ENCODE measurements around the gene MED7. TPM values are rescaled to one million over a fixed set of nuclear protein-coding genes. Genes with fewer than 3 reads are reported as not detected.

MED7 gene
- total and polyA plus RNA-seq, 2 donors (not counting 1 experiment from before 2014, with no cell fraction given): 5.8 to 21.4 TPM

- no peaks in the 10 kb centered on the region for H3K27me3 Mint-ChIP-seq
- DNase-seq: no peak
- no peak overlapping the region for H2AFZ ChIP-seq (ENCODE audit: insufficient read depth, low read depth, low read length, poor library complexity, severe bottlenecking)
- H3K4me3 ChIP-seq (ENCODE audit: control extremely low read depth in 1 of 5, extremely low read depth in 1 of 5, insufficient read depth in 1 of 5, low read depth in 2 of 5, low read length in 4 of 5): no peak overlapping the region
- intact Hi-C loops (cut with micrococcal nuclease): no loop called here
- no peak for ATAC-seq (ENCODE audit: low read depth)
- no peaks in the 10 kb centered on the region for H3K36me3 ChIP-seq (replicated peaks in 1 of 2; ENCODE audit: control extremely low read depth in 1 of 2, control insufficient read depth in 1 of 2, extremely low read depth in 1 of 2, insufficient read depth in 2 of 2, low read length in 1 of 2)
- no peaks in the 10 kb centered on the region for H3K9me3 Mint-ChIP-seq (ENCODE audit: insufficient read depth)
- ChIA-PET POLR2A (no interaction called here), CTCF (no interaction called here)
- H3K79me2 ChIP-seq (ENCODE audit: control insufficient read depth, insufficient read depth, low read length): no peaks in the 10 kb centered on the region
- H3K4me1 Mint-ChIP-seq: peaks cover 4% of the 10 kb centered on the region
- TF ChIP-seq EZH2 (IDR thresholded peaks at IDR 0.05; ENCODE audit: borderline replicate concordance, insufficient read depth, low read depth, low read length, poor library complexity, severe bottlenecking): no peak
- no peak for TF ChIP-seq CTCF (IDR thresholded peaks at IDR 0.05)
- H3K4me3 Mint-ChIP-seq: no peak overlapping the region
- no peaks in the 10 kb centered on the region for H4K20me1 ChIP-seq (ENCODE audit: control insufficient read depth, insufficient read depth, low read length, poor library complexity, severe bottlenecking)
- H3K4me2 ChIP-seq (replicated peaks; ENCODE audit: low read depth, low read length, poor library complexity, severe bottlenecking): no peak overlapping the region
- no peak overlapping the region for H3K27ac ChIP-seq (ENCODE audit: low read length in 2 of 2)
- H3K27ac Mint-ChIP-seq: no peak overlapping the region
- WGBS (ENCODE audit: insufficient coverage): 100% methylated on average over 1 of the region's 3 CpGs
- no peaks in the 10 kb centered on the region for H3K9me3 ChIP-seq (ENCODE audit: control extremely low read depth in 1 of 3, control insufficient read depth in 2 of 3, insufficient read depth in 1 of 3, low read length in 2 of 3)
- no peak overlapping the region for H3K9ac ChIP-seq (ENCODE audit: low read length)
- no peaks in the 10 kb centered on the region for H3K4me1 ChIP-seq (ENCODE audit: control insufficient read depth in 2 of 2, insufficient read depth in 2 of 2, low read length in 2 of 2)
- no peaks in the 10 kb centered on the region for H3K27me3 ChIP-seq (replicated peaks in 1 of 4; ENCODE audit: control extremely low read depth in 1 of 4, control insufficient read depth in 3 of 4, insufficient read depth in 4 of 4, low read length in 3 of 4)
Measured at GRCh38 chr5:157178966-157179365, 36.3 kb upstream of the MED7 start.

- Mint-ChIP-seq H3K9me3 (ENCODE audit: insufficient read depth) (no peaks in the 10 kb centered on the region), H3K4me3 (no peak overlapping the region), H3K4me1 (peaks cover 7% of the 10 kb centered on the region), H3K27me3 (no peaks in the 10 kb centered on the region), H3K27ac (no peak overlapping the region)
- Histone ChIP-seq H3K36me3 (replicated peaks in 1 of 2; ENCODE audit: control extremely low read depth in 1 of 2, control insufficient read depth in 1 of 2, extremely low read depth in 1 of 2, insufficient read depth in 2 of 2, low read length in 1 of 2) (no peaks in the 10 kb centered on the region), H3K4me3 (ENCODE audit: control extremely low read depth in 1 of 5, extremely low read depth in 1 of 5, insufficient read depth in 1 of 5, low read depth in 2 of 5, low read length in 4 of 5) (no peak overlapping the region), H3K9ac (ENCODE audit: low read length) (no peak overlapping the region), H4K20me1 (ENCODE audit: control insufficient read depth, insufficient read depth, low read length, poor library complexity, severe bottlenecking) (no peaks in the 10 kb centered on the region), H3K27ac (ENCODE audit: low read length in 2 of 2) (no peak overlapping the region), H3K79me2 (ENCODE audit: control insufficient read depth, insufficient read depth, low read length) (no peaks in the 10 kb centered on the region), H3K4me1 (ENCODE audit: control insufficient read depth in 2 of 2, insufficient read depth in 2 of 2, low read length in 2 of 2) (peaks cover 3% of the 10 kb centered on the region in 2 donors), H3K9me3 (ENCODE audit: control extremely low read depth in 1 of 3, control insufficient read depth in 2 of 3, insufficient read depth in 1 of 3, low read length in 2 of 3) (no peaks in the 10 kb centered on the region), H3K4me2 (replicated peaks; ENCODE audit: low read depth, low read length, poor library complexity, severe bottlenecking) (no peak overlapping the region), H3K27me3 (replicated peaks in 1 of 4; ENCODE audit: control extremely low read depth in 1 of 4, control insufficient read depth in 3 of 4, insufficient read depth in 4 of 4, low read length in 3 of 4) (no peaks in the 10 kb centered on the region), H2AFZ (ENCODE audit: insufficient read depth, low read depth, low read length, poor library complexity, severe bottlenecking) (no peak overlapping the region)
- intact Hi-C loops (cut with micrococcal nuclease): no loop called here
- CTCF ChIA-PET: no interaction called here
- POLR2A ChIA-PET: no interaction called here
- 100% methylated on average over 1 of the region's 6 CpGs for WGBS (ENCODE audit: insufficient coverage)
- ATAC-seq (ENCODE audit: low read depth): no peak
- DNase-seq: no peak
- TF ChIP-seq CTCF (IDR thresholded peaks at IDR 0.05) (no peak), EZH2 (IDR thresholded peaks at IDR 0.05; ENCODE audit: borderline replicate concordance, insufficient read depth, low read depth, low read length, poor library complexity, severe bottlenecking) (no peak)
Measured at GRCh38 chr5:157177953-157178352, 35.3 kb upstream of the MED7 start.
